CD4-positive, alpha-beta T cell treated with Interleukin-21 for 1 hour (primary cell): ENCODE results near the gene FCGBP.
"Not testable (repeated sequence)": the region's sequence is repeated elsewhere in the genome, so short reads cannot be mapped to it uniquely, and the experiment has no call there.

ENCODE experiments used
- DNase-seq: peaks from one replicate; pipeline ENCODE4 v3.0.0-alpha.2; 2020

The FCGBP gene

GRCh38 chr19:39889872-39890754, 44.3 kb downstream of the FCGBP start:
- DNase-seq = not testable (repeated sequence)

DNA sequence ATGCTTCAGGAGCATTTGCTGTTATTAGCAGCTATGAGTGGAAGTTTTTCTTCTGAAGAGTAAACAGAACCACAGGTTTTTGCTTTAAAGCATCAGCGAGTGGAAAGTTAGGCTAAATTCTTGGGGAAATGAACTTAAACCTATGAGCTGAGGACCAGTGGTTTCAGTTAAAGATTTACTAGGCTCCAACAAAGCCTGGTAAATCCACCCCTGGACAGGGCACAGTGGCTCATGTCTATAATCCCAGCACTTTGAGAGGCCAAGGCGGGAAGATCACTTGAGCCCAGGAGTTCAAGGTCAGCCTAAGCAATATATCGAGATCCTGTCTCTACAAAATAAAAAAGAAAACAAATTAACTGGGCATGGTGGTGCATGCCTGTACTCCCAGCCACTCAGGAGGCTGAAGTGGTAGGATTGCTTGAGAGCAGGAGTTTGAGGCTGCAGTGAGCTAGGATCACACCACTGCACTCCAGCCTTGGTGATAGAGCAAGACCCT, 46.9 kb downstream of the FCGBP start:
- not testable (repeated sequence) for DNase-seq

DNA sequence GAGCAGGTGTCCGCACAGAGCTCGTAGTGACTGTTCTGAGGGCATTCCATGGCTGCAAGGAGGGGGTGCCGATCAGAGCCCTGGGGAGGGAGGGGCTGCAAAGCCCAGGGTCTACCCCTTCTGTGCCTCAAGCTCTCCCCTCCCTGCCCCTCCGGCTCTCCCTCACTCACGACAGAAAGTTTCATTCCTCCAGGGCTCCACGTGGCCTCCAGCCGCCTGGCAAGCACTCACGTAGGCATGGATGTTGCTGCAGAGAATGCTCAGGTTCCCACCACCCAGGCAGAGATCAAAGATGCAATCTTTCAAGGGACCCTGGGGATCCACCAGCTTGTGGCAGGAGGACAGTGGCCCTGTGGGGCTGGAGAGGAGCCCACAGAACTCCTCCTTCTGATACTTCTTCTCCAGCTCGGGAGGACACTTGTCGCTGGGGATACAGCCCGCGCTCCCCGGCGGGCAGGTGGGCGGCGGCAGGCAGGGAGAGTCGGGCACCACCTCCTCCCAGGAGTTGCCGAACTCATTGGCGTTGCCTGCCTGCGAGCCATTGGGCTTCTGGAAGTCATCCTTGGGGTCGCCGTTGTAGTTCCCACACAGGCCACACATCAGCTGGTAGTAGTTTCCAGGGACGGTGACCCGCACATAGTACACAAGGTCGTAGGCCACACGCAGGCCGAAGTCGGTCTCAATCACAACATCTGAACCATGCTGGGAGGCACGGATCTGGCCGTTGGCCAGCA, 48.4 kb downstream of the FCGBP start:
- DNase-seq = not testable (repeated sequence)

DNA sequence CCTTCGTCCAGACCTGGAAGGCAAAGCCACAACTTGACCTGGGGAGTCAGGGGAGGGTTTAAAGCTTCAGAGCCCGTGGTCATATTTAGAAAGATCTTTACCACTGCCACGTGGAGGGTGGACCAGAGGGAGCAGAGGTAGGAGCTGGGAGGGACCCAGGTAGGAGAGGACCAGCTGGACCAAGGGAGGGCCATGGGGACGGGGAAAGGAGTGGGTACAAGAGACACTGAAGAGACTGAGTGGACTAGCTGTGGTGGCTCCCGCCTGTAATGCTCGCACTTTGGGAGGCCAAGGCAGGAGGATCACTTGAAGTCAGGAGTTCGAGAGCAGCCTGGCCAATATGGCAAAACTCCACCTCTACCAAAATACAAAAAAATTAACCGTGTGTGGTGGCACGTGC, 49.7 kb downstream of the FCGBP start:
- not testable (repeated sequence) for DNase-seq
